Fibroblast of mammary gland (primary cell): ENCODE results near the gene TMCO5A.

Experiments used
- DNase-seq: peaks from one replicate; pipeline ENCODE4 v3.0.0-alpha.2; 2010; ENCODE audit warnings: low read depth
- H3K4me3 ChIP-seq: 2 replicates; pipeline ENCODE4 v1.5.1; 2011; ENCODE audit warnings: low read depth, mild to moderate bottlenecking, low read length, moderate library complexity; ENCODE audit not compliant: control insufficient read depth
- CTCF ChIP-seq: conservative IDR thresholded peaks from 2 replicates; pipeline ENCODE4 v1.5.1; 2011; ENCODE audit warnings: low read depth, low read length, inconsistent platforms; ENCODE audit not compliant: control insufficient read depth, insufficient read depth

Gene TMCO5A

GRCh38 chr15:37934340-37934739 is at the start of gene TMCO5A:
TSS of gene TMCO5A (plus strand) at chr15:37934640. CDS start at chr15:37936324, 1,684 bp downstream.
- no peak for TF ChIP-seq CTCF
- no peak for DNase-seq
- H3K4me3 ChIP-seq, result no peak within 1 kb of the TSS

- H3K4me3 ChIP-seq, result no peak overlapping the region
- DNase-seq, result no peak
- no peak for TF ChIP-seq CTCF
These were observed 48.8 kb upstream of the TMCO5A start for GRCh38 chr15:37885651-37886050.

GRCh38 chr15:37888356-37888755 is 46.1 kb upstream of the TMCO5A start:
- no peak overlapping the region for H3K4me3 ChIP-seq
- DNase-seq, result no peak
- TF ChIP-seq CTCF, result no peak

GRCh38 chr15:37891766-37892368 is 42.6 kb upstream of the TMCO5A start:
- DNase-seq, result peak; percentile 64
- peak; percentile 96 for TF ChIP-seq CTCF

GRCh38 chr15:37893309-37893708 is 41.1 kb upstream of the TMCO5A start:
- H3K4me3 ChIP-seq, result no peak overlapping the region
- DNase-seq, result no peak
- TF ChIP-seq CTCF, result no peak

More at GRCh38 chr15:37891766-37892368, 42.6 kb upstream of the TMCO5A start:
- no peak overlapping the region for H3K4me3 ChIP-seq

GRCh38 chr15:37898362-37898761 is 36.1 kb upstream of the TMCO5A start:
- no peak for DNase-seq
- no peak overlapping the region for H3K4me3 ChIP-seq
- no peak for TF ChIP-seq CTCF
